ENCODE data around the gene BRWD1. TPM values are rescaled to one million over a fixed set of nuclear protein-coding genes. Genes with fewer than 3 reads are reported as not detected.

The BRWD1 gene
- total and polyA plus RNA-seq, 2 of the 8 experiments (the other 6 are each of a cell fraction or from before 2014, with no cell fraction given) = 9.3 to 45.2 TPM

GRCh38 chr21:39348355-39349210, 35.2 kb upstream of the BRWD1 start, which contains the start of gene HMGN1 (continued):
- TF ChIP-seq CHD7 (IDR thresholded peaks at IDR 0.05; ENCODE audit: insufficient replicate concordance, low read length) (no peak), SP4 (IDR thresholded peaks at IDR 0.05; ENCODE audit: low read length) (no peak), JUN (IDR thresholded peaks at IDR 0.05; ENCODE audit: low read depth, low read length) (no peak), PHF8 (conservative IDR thresholded peaks at IDR 0.05; ENCODE audit: low read depth, low read length) (peak; percentile 76), EGR1 (IDR thresholded peaks at IDR 0.05; ENCODE audit: borderline replicate concordance, low read depth, low read length) (peak; percentile 82; the same call in 1 of the 2 replicates), POLR2A (IDR thresholded peaks at IDR 0.05; ENCODE audit: control extremely low read depth in 1 of 2, low read depth in 2 of 2, low read length in 2 of 2) (peak; percentile 81 to 83), KDM4A (IDR thresholded peaks at IDR 0.05; ENCODE audit: low read depth, low read length, severe bottlenecking) (no peak), MAFK (IDR thresholded peaks at IDR 0.05; ENCODE audit: low read depth, low read length) (no peak), EP300 (IDR thresholded peaks at IDR 0.05; ENCODE audit: borderline replicate concordance in 1 of 2, low read depth in 2 of 2, low read length in 2 of 2) (no peak), RBBP5 (IDR thresholded peaks at IDR 0.05; ENCODE audit: borderline replicate concordance, low read depth, low read length) (peak; percentile 77)

Data from H1 (cell line).